Measurements from ENCODE around the gene PREP.

Gene PREP

GRCh38 chr6:105336986-105337385 lies 65.9 kb downstream of the PREP start:
- no peak for DNase-seq

GRCh38 chr6:105332576-105332975 lies 70.3 kb downstream of the PREP start:
- DNase-seq = no peak

GRCh38 chr6:105331927-105332326 lies 71.0 kb downstream of the PREP start:
- DNase-seq = no peak

- no peak for DNase-seq
Measured at GRCh38 chr6:105330913-105331312, 72.0 kb downstream of the PREP start.

- DNase-seq = no peak
Measured at GRCh38 chr6:105330364-105330763, 72.5 kb downstream of the PREP start.

- no peak for DNase-seq
Measured at GRCh38 chr6:105326833-105327770, 75.8 kb downstream of the PREP start.

- no peak for DNase-seq
Measured at GRCh38 chr6:105326216-105326615, 76.7 kb downstream of the PREP start.

GRCh38 chr6:105324386-105324950 lies 78.4 kb downstream of the PREP start:
- no peak for DNase-seq

GRCh38 chr6:105322499-105323225 lies 80.2 kb downstream of the PREP start:
- DNase-seq = no peak

GRCh38 chr6:105321728-105322127 lies 81.2 kb downstream of the PREP start:
- DNase-seq = no peak

- no peak for DNase-seq
Measured at GRCh38 chr6:105321207-105321606, 81.7 kb downstream of the PREP start.

- DNase-seq = no peak
Measured at GRCh38 chr6:105320765-105321164, 82.1 kb downstream of the PREP start.

- no peak for DNase-seq
Measured at GRCh38 chr6:105320271-105320670, 82.6 kb downstream of the PREP start.

- DNase-seq = no peak
Measured at GRCh38 chr6:105319331-105319730, 83.6 kb downstream of the PREP start.

- no peak for DNase-seq
Measured at GRCh38 chr6:105318660-105319059, 84.2 kb downstream of the PREP start.

GRCh38 chr6:105317607-105318533 lies 85.0 kb downstream of the PREP start:
- no peak for DNase-seq

GRCh38 chr6:105313211-105313610 lies 89.7 kb downstream of the PREP start:
- no peak for DNase-seq

GRCh38 chr6:105310947-105311346 lies 91.9 kb downstream of the PREP start:
- DNase-seq = no peak

GRCh38 chr6:105310371-105310770 lies 92.5 kb downstream of the PREP start:
- no peak for DNase-seq

GRCh38 chr6:105308840-105309239 lies 94.0 kb downstream of the PREP start:
- DNase-seq = no peak

GRCh38 chr6:105305521-105305920 lies 97.4 kb downstream of the PREP start:
- DNase-seq = no peak

GRCh38 chr6:105304825-105305224 lies 98.1 kb downstream of the PREP start:
- DNase-seq = no peak

GRCh38 chr6:105304366-105304765 lies 98.5 kb downstream of the PREP start:
- DNase-seq = no peak

Data from NCI-H1417 treated with DMSO at 0.1 percent for 48 hours (cell line).